ENCODE results near the gene PLEKHA7. TPM values are rescaled to one million over a fixed set of nuclear protein-coding genes. Genes with fewer than 3 reads are reported as not detected.

PLEKHA7 gene
- total and polyA plus RNA-seq, 2 of the 4 experiments (the other 2 are of a cell fraction), result 0.12 TPM; not detected in 1

DNA sequence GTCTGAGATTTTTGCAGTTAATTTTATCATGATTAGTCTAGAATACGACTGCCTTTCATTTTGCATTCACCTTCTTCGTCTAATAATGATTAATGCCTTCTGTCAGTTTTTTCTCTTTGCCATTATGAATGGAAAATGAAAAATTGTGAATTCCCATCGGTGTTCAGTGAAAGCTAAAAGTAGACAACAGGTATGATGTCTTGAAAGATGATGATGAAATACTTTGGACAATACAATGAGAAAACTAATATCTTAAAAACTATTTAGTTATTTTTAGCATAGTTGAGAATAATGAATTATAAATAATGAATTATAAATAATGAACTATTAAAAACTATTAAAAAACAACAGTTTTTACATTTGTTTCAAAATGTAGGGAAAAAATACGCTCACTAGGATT is 270.7 kb downstream of the PLEKHA7 start:
- Histone ChIP-seq H3K9me3 (ENCODE audit: control insufficient read depth, insufficient read depth, low read length) (no peaks in the 10 kb centered on the region), H3K4me3 (ENCODE audit: insufficient read depth, low read depth, low read length) (no peak overlapping the region), H3K23ac (ENCODE audit: low read depth, low read length) (no peak overlapping the region), H3K9me1 (ENCODE audit: insufficient read depth, low read length) (peaks cover 3% of the 10 kb centered on the region; the same call in 1 of the 2 replicates), H2BK5ac (ENCODE audit: low read depth, low read length, poor library complexity, severe bottlenecking) (no peak overlapping the region), H3K36me3 (ENCODE audit: control insufficient read depth, insufficient read depth, low read length) (peaks cover 22% of the 10 kb centered on the region), H3K79me1 (ENCODE audit: low read depth in 1 of 2, low read length in 2 of 2) (peaks cover 23 to 25% of the 10 kb centered on the region in 2 experiments), H2BK15ac (ENCODE audit: low read depth, low read length) (no peak overlapping the region), H3K14ac (replicated peaks; ENCODE audit: low read depth, low read length) (no peak overlapping the region), H3K4me2 (ENCODE audit: low read depth, low read length) (no peak overlapping the region), H2AK5ac (ENCODE audit: low read depth, low read length) (no peak overlapping the region), H3K9ac (ENCODE audit: low read depth, low read length) (no peak overlapping the region), H3K27me3 (ENCODE audit: control insufficient read depth, insufficient read depth, low read length) (no peaks in the 10 kb centered on the region), H4K20me1 (ENCODE audit: insufficient read depth, low read length) (peaks cover 28% of the 10 kb centered on the region; the same call in 1 of the 2 replicates), H3K18ac (ENCODE audit: low read depth, low read length) (no peak overlapping the region), H4K5ac (ENCODE audit: low read depth, low read length) (no peak overlapping the region), H4K8ac (ENCODE audit: low read depth in 2 of 2, low read length in 2 of 2) (no peak overlapping the region), H3K4me1 (ENCODE audit: control insufficient read depth, insufficient read depth, low read length) (0 out of 2 replicates have a peak, but pooled peaks cover 2% of the 10 kb centered on the region), H2AFZ (replicated peaks; ENCODE audit: low read length, poor library complexity) (no peak overlapping the region), H4K91ac (ENCODE audit: insufficient read depth, low read depth, low read length) (no peak overlapping the region), H2BK120ac (ENCODE audit: low read depth, low read length) (no peak overlapping the region), H3K27ac (ENCODE audit: insufficient read depth, low read length) (no peak overlapping the region), H3K56ac (ENCODE audit: extremely low read depth, insufficient read depth, low read length) (no peak overlapping the region), H2AK9ac (replicated peaks; ENCODE audit: low read depth, low read length, poor library complexity) (no peak overlapping the region), H2BK20ac (ENCODE audit: low read depth, low read length) (no peak overlapping the region), H3K4ac (ENCODE audit: low read depth, low read length) (no peak overlapping the region)
- intact Hi-C loops (cut with micrococcal nuclease), result no loop called here
- no peak for DNase-seq
- in situ Hi-C loops (cut with MboI; ENCODE audit: low sequenced_read_pairs), result no loop called here
- ChIA-PET CTCF (no interaction called here), POLR2A (ENCODE audit: unreplicated experiment) (no interaction called here)
- dilution Hi-C loops (cut with HindIII; ENCODE audit: low sequenced_read_pairs, unreplicated experiment), result no loop called here
- no peak for ATAC-seq (ENCODE audit: low read depth)
- TF ChIP-seq MXI1 (IDR thresholded peaks at IDR 0.05; ENCODE audit: borderline replicate concordance, low read depth, low read length) (no peak), MAZ (IDR thresholded peaks at IDR 0.05; ENCODE audit: borderline replicate concordance, low read depth, low read length) (no peak), CEBPB (IDR thresholded peaks at IDR 0.05; ENCODE audit: low read depth, low read length) (no peak), RCOR1 (IDR thresholded peaks at IDR 0.05; ENCODE audit: insufficient replicate concordance, low read length) (no peak), NFE2L2 (IDR thresholded peaks at IDR 0.05; ENCODE audit: low read depth, low read length) (no peak), POLR2A (IDR thresholded peaks at IDR 0.05; ENCODE audit: low read depth, low read length) (no peak), MAFK (IDR thresholded peaks at IDR 0.05; ENCODE audit: low read depth, low read length) (no peak), FOS (IDR thresholded peaks at IDR 0.05; ENCODE audit: low read depth, low read length) (no peak), RAD21 (IDR thresholded peaks at IDR 0.05; ENCODE audit: low read length) (no peak), BHLHE40 (IDR thresholded peaks at IDR 0.05; ENCODE audit: low read depth, low read length) (no peak), SMC3 (IDR thresholded peaks at IDR 0.05; ENCODE audit: low read depth, low read length) (no peak), RFX5 (IDR thresholded peaks at IDR 0.05; ENCODE audit: low read depth, low read length) (no peak), CHD1 (IDR thresholded peaks at IDR 0.05; ENCODE audit: low read depth, low read length) (no peak)
- TF ChIP-seq, protein P1, sequence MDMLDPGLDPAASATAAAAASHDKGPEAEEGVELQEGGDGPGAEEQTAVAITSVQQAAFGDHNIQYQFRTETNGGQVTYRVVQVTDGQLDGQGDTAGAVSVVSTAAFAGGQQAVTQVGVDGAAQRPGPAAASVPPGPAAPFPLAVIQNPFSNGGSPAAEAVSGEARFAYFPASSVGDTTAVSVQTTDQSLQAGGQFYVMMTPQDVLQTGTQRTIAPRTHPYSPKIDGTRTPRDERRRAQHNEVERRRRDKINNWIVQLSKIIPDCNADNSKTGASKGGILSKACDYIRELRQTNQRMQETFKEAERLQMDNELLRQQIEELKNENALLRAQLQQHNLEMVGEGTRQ (IDR thresholded peaks at IDR 0.05; ENCODE audit: low read depth, low read length), result no peak
- TF ChIP-seq, protein P2, sequence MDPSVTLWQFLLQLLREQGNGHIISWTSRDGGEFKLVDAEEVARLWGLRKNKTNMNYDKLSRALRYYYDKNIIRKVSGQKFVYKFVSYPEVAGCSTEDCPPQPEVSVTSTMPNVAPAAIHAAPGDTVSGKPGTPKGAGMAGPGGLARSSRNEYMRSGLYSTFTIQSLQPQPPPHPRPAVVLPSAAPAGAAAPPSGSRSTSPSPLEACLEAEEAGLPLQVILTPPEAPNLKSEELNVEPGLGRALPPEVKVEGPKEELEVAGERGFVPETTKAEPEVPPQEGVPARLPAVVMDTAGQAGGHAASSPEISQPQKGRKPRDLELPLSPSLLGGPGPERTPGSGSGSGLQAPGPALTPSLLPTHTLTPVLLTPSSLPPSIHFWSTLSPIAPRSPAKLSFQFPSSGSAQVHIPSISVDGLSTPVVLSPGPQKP (IDR thresholded peaks at IDR 0.05; ENCODE audit: borderline replicate concordance, low read depth, low read length), result no peak
- TF ChIP-seq, protein P3, sequence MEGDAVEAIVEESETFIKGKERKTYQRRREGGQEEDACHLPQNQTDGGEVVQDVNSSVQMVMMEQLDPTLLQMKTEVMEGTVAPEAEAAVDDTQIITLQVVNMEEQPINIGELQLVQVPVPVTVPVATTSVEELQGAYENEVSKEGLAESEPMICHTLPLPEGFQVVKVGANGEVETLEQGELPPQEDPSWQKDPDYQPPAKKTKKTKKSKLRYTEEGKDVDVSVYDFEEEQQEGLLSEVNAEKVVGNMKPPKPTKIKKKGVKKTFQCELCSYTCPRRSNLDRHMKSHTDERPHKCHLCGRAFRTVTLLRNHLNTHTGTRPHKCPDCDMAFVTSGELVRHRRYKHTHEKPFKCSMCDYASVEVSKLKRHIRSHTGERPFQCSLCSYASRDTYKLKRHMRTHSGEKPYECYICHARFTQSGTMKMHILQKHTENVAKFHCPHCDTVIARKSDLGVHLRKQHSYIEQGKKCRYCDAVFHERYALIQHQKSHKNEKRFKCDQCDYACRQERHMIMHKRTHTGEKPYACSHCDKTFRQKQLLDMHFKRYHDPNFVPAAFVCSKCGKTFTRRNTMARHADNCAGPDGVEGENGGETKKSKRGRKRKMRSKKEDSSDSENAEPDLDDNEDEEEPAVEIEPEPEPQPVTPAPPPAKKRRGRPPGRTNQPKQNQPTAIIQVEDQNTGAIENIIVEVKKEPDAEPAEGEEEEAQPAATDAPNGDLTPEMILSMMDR (conservative IDR thresholded peaks at IDR 0.05; ENCODE audit: low read depth, low read length), result no peak
- WGBS, 2 experiments (ENCODE audit: extremely low coverage in 2 of 2, insufficient read length in 1 of 2), result no CpG with 5 or more reads among the region's 4 CpGs
- no TSS peak for BruUV-seq (replicated peaks)
